ENCODE measurements around the gene SH3RF3.

SH3RF3 gene

DNA sequence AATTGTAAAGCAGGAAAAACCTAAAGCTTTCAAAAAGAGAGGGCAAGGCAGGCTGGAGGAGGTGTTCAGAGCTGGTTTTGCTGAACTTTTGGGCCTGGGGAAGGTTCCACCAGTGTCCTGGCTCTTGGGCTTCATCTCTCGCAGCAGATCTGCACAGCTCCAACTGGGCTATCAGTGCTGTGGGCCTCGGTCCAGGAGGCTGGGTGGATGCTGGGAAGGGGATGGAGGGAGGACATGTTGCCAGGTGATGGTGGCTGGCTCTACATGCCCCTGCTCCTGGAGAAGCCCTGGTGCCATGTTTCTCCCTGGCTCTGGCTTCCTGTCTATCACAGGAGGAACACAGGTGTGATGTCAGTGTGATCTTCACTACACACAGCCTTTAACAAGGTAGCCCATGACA lies 187.1 kb downstream of the SH3RF3 start:
- TF ChIP-seq, protein P1, sequence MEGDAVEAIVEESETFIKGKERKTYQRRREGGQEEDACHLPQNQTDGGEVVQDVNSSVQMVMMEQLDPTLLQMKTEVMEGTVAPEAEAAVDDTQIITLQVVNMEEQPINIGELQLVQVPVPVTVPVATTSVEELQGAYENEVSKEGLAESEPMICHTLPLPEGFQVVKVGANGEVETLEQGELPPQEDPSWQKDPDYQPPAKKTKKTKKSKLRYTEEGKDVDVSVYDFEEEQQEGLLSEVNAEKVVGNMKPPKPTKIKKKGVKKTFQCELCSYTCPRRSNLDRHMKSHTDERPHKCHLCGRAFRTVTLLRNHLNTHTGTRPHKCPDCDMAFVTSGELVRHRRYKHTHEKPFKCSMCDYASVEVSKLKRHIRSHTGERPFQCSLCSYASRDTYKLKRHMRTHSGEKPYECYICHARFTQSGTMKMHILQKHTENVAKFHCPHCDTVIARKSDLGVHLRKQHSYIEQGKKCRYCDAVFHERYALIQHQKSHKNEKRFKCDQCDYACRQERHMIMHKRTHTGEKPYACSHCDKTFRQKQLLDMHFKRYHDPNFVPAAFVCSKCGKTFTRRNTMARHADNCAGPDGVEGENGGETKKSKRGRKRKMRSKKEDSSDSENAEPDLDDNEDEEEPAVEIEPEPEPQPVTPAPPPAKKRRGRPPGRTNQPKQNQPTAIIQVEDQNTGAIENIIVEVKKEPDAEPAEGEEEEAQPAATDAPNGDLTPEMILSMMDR (IDR thresholded peaks at IDR 0.05; ENCODE audit: borderline replicate concordance, insufficient read depth, low read depth, low read length), result no peak
- H3K4me3 ChIP-seq (ENCODE audit: low read depth, low read length), result no peak overlapping the region

DNA sequence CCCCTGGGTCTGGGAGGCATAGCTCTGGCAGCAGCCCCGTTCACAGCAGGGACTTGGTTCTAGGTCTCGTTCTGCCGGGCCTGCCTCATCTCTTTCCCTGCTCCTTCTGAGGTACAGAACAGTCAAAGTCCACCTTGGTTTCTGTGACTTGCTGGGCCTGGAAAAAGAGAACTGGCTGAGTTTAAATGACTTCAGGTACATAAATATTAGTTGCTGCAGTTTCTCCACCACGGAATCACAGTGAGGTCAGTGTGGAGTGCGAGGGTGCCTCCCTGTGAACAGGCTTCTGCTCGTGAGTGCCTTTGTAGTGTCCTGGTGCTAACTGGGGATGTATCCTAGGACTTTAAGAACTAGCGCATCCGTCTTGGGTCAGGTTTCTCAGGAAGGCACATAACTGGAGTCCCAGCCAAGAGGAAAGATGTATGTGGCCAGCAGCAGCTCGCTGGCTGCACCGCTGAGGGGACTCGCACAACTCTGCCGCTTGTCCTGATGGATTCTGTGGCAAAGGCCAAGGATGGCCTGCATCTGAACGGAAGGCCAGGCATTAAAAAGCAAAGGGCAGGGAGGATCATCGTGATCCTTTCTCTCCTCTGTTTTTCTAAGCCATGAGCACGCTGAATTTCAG lies 188.6 kb downstream of the SH3RF3 start:
- H3K4me3 ChIP-seq (ENCODE audit: low read depth, low read length), result no peak overlapping the region
- TF ChIP-seq, protein P1 (IDR thresholded peaks at IDR 0.05; ENCODE audit: borderline replicate concordance, insufficient read depth, low read depth, low read length), result no peak

DNA sequence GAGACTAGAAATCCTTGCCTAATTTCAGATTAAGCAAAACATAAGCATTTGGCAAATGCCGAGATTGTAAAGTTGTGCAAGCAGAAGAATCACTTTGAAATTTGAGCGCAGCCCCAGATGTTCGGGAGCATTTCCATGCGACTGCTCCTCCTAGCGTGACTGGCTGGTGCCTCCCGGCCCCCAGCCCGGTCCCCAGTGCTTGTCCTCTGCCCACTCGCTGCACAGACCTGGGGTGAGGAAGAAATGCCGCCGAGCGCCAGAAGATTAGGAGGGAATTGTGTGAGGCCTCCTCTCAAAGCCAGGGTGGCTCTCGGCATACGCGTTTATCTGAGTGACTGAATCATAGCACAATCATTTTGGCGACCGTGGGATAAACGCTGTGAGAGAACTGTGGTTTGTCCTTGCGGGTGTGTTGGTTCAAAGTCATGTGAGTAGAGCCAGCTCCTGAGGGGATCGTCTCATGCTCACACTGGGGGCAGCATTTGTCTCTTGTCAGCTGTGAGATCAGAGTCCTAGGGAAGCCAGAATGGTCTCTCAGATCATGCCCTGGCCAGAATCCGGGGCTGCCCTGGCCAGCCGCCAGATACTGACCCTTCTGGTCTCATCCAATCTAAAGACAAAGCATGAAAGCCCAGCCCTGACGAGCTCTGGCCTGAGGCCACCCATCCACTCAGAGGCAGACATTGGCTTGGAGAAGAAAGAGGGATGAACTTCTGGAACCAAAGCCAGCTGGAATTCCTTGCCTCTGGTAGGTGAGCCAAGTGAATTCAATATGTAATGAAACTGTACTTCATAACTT lies 189.3 kb downstream of the SH3RF3 start:
- TF ChIP-seq, protein P1 (IDR thresholded peaks at IDR 0.05; ENCODE audit: borderline replicate concordance, insufficient read depth, low read depth, low read length), result no peak
- H3K4me3 ChIP-seq (ENCODE audit: low read depth, low read length), result no peak overlapping the region

DNA sequence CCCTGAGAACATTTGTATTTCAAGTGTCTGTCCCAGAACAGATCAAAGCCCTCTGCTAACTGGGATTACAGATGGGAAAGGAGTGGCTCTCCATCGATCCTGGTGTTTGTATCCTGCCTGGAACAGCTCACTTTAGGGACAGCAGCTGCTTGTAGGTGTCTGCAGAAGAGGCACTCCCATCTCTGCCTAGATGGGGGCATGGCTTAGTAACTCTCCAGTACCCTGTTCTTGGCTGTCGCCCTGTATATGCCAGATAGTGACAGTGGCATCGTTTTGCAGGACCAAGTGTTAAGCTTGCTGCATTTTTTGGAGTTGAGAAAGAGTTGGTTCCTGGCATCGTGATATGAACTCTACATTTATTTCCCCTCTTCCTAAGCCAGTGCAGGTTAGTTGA lies 189.9 kb downstream of the SH3RF3 start:
- TF ChIP-seq, protein P1 (IDR thresholded peaks at IDR 0.05; ENCODE audit: borderline replicate concordance, insufficient read depth, low read depth, low read length), result no peak
- no peak overlapping the region for H3K4me3 ChIP-seq (ENCODE audit: low read depth, low read length)

DNA sequence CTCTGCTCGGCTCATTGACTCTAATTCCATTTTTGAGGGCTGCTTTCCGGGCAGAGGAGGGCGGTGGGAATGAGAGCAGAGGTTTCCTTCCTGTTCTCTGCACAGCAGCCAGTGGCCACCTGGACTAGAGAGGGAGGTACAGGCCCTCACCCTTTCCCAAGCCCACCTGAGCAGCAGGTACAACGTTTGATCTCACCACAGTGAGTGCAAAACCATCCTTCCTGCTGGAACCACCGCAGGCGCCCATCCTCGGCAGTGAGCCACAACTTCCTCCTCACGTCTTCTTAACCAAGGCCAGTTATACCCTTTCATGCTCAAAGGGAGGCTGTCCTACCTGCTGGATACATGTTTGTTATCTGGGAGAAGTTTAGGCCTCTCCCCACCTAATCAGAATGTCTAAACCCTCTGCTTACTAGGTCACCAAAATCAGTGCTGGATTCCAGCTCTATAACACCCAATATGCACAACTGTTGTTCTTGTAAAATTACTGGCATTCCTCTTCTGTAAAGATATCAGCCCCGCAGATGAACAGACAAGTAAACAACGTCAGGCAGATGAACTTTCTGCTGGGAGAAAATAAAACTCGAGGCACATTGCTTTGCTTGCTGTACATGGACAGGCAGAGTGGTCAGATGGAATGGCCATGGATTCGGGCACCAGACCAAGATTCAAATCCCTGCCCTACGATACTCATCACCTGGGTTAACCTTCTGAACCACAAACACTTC lies 191.4 kb downstream of the SH3RF3 start:
- TF ChIP-seq, protein P1 (IDR thresholded peaks at IDR 0.05; ENCODE audit: borderline replicate concordance, insufficient read depth, low read depth, low read length), result no peak
- no peak overlapping the region for H3K4me3 ChIP-seq (ENCODE audit: low read depth, low read length)

DNA sequence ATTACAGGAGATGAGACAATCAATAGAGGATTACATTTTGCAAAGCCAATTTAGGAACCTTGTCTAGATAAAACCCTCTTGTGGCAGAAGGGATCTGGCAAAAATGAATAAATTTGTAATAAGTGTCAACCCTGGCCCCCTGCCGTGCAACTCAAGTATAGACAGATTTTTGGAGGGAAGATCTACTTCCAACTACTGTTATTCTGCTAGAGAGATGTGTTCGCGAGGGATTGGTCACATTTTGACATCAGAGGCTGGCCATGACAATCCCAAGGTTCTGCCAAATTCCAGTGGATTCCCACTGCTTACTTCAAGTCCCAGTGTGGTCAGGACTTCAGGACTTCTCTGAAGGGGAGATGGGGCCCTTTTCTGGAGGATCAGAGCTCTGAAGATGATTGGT lies 192.6 kb downstream of the SH3RF3 start:
- no peak overlapping the region for H3K4me3 ChIP-seq (ENCODE audit: low read depth, low read length)
- TF ChIP-seq, protein P1 (IDR thresholded peaks at IDR 0.05; ENCODE audit: borderline replicate concordance, insufficient read depth, low read depth, low read length), result no peak
